ENCODE measurements around the gene F2. TPM values are rescaled to one million over a fixed set of nuclear protein-coding genes. Genes with fewer than 3 reads are reported as not detected.

The F2 gene
- total RNA-seq, 1 donor from 2014 or later, result not detected

- H3K9me3 Mint-ChIP-seq, result no peaks in the 10 kb centered on the region
- no peak overlapping the region for H3K4me3 Mint-ChIP-seq
- no peaks in the 10 kb centered on the region for H3K4me1 Mint-ChIP-seq
- TF ChIP-seq CTCF (IDR thresholded peaks at IDR 0.05), result no peak
- H3K36me3 Mint-ChIP-seq (ENCODE audit: low read depth), result peaks cover 83% of the 10 kb centered on the region
- ATAC-seq (ENCODE audit: low read depth), result no peak
- no peak for DNase-seq
- CTCF ChIA-PET, result no interaction called here
- intact Hi-C loops (cut with micrococcal nuclease), result no loop called here
- POLR2A ChIA-PET, result interaction anchor here (0.5 to 2.1 kb wide), 3 partner anchors 8 to 131 kb away, joined by 3 to 8 read pairs (median 7); partner anchors contain the start of genes ARHGAP1 and ZNF408
- no peak overlapping the region for H3K27ac Mint-ChIP-seq
- H3K27me3 Mint-ChIP-seq, result no peaks in the 10 kb centered on the region
Measured at GRCh38 chr11:46682773-46683752, 36.0 kb upstream of the F2 start.

GRCh38 chr11:46684367-46684766 lies 34.6 kb upstream of the F2 start:
- intact Hi-C loops (cut with micrococcal nuclease), result no loop called here
- no peak for TF ChIP-seq CTCF (IDR thresholded peaks at IDR 0.05)
- H3K4me1 Mint-ChIP-seq, result no peaks in the 10 kb centered on the region
- ChIA-PET POLR2A (interaction anchor here (0.6 to 2.1 kb wide), 2 partner anchors 16 to 841 kb away, joined by 6 to 7 read pairs; partner anchors contain the start of genes ARHGAP1 and ZNF408), CTCF (no interaction called here)
- ATAC-seq (ENCODE audit: low read depth) (no peak), DNase-seq (no peak)
- H3K4me3 Mint-ChIP-seq, result no peak overlapping the region
- no peaks in the 10 kb centered on the region for H3K9me3 Mint-ChIP-seq
- H3K27me3 Mint-ChIP-seq, result no peaks in the 10 kb centered on the region
- H3K27ac Mint-ChIP-seq, result no peak overlapping the region
- H3K36me3 Mint-ChIP-seq (ENCODE audit: low read depth), result peaks cover 76% of the 10 kb centered on the region

GRCh38 chr11:46686886-46687795 lies 31.9 kb upstream of the F2 start:
- TF ChIP-seq CTCF (IDR thresholded peaks at IDR 0.05), result no peak
- H3K36me3 Mint-ChIP-seq (ENCODE audit: low read depth), result peaks cover 67% of the 10 kb centered on the region
- CTCF ChIA-PET, result no interaction called here
- DNase-seq (no peak), ATAC-seq (ENCODE audit: low read depth) (no peak)
- POLR2A ChIA-PET, result no interaction called here
- H3K4me1 Mint-ChIP-seq, result no peaks in the 10 kb centered on the region
- intact Hi-C loops (cut with micrococcal nuclease), result no loop called here
- no peak overlapping the region for H3K27ac Mint-ChIP-seq
- H3K9me3 Mint-ChIP-seq, result no peaks in the 10 kb centered on the region
- H3K27me3 Mint-ChIP-seq, result no peaks in the 10 kb centered on the region
- no peak overlapping the region for H3K4me3 Mint-ChIP-seq

- H3K4me3 Mint-ChIP-seq, result no peak overlapping the region
- no peaks in the 10 kb centered on the region for H3K9me3 Mint-ChIP-seq
- peaks cover 77% of the 10 kb centered on the region for H3K36me3 Mint-ChIP-seq (ENCODE audit: low read depth)
- ChIA-PET POLR2A (no interaction called here), CTCF (no interaction called here)
- H3K27me3 Mint-ChIP-seq, result no peaks in the 10 kb centered on the region
- intact Hi-C loops (cut with micrococcal nuclease), result no loop called here
- TF ChIP-seq CTCF (IDR thresholded peaks at IDR 0.05), result no peak
- no peak overlapping the region for H3K27ac Mint-ChIP-seq
- ATAC-seq (ENCODE audit: low read depth), result no peak
- H3K4me1 Mint-ChIP-seq, result peaks cover 3% of the 10 kb centered on the region
- no peak for DNase-seq
Measured at GRCh38 chr11:46690702-46691101, 28.3 kb upstream of the F2 start.

- ChIA-PET CTCF (no interaction called here), POLR2A (no interaction called here)
- Mint-ChIP-seq H3K27me3 (no peaks in the 10 kb centered on the region), H3K9me3 (no peaks in the 10 kb centered on the region), H3K27ac (no peak overlapping the region), H3K4me1 (peaks cover 3% of the 10 kb centered on the region), H3K4me3 (no peak overlapping the region), H3K36me3 (ENCODE audit: low read depth) (peaks cover 69% of the 10 kb centered on the region)
- no peak for ATAC-seq (ENCODE audit: low read depth)
- intact Hi-C loops (cut with micrococcal nuclease), result no loop called here
- no peak for TF ChIP-seq CTCF (IDR thresholded peaks at IDR 0.05)
- no peak for DNase-seq
Measured at GRCh38 chr11:46692450-46692849, 26.6 kb upstream of the F2 start.
